HG03060 (cell line): ENCODE results near the gene FBXL16.

Experiments
- ATAC-seq: cut with Tn5 transposase; IDR thresholded peaks from one replicate; pipeline ENCODE4 v1.9.1; 2021; ENCODE audit warnings: low read depth, moderate number of reproducible peaks; ENCODE audit not compliant: unreplicated experiment

The FBXL16 gene

DNA sequence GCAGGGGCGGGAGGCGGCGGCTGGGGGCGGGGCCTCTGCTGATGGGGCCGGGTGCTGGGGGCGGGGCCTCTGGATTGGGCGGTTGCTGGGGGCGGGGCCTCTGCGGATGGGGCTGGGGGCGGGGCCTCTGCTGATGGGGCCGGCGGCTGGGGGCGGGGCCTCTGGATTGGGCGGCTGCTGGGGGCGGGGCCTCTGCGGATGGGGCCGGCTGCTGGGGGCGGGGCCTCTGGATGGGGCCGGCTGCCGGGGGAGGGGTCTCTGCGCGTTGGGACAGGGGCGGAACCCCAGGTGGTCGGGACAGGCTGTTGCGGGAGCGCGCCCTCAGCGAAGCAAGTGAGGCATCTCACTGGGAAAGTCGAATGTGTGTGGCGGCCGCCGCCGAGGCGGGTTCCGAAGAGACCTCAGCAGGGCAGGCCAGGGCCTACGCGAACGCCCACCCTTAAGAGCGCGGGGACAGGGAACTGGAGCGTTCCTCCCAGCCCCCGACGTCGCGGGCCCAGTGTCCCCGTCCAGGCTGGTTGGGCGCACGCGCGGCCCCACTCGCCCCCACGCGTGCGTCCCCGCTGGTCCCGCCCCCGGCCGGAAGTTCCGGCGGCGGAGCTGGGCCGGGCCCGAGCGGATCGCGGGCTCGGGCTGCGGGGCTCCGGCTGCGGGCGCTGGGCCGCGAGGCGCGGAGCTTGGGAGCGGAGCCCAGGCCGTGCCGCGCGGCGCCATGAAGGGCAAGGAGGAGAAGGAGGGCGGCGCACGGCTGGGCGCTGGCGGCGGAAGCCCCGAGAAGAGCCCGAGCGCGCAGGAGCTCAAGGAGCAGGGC, 25.6 kb downstream of the FBXL16 start, which contains the start of gene STUB1:
Gene STUB1, plus strand, starts transcription at position 597 of the 811 bp plus-strand sequence. Its CDS starts 116 bp downstream, at position 713.
- ATAC-seq = no peak

- ATAC-seq = no peak
Observed at GRCh38 chr16:678858-679813, 26.5 kb downstream of the FBXL16 start.

DNA sequence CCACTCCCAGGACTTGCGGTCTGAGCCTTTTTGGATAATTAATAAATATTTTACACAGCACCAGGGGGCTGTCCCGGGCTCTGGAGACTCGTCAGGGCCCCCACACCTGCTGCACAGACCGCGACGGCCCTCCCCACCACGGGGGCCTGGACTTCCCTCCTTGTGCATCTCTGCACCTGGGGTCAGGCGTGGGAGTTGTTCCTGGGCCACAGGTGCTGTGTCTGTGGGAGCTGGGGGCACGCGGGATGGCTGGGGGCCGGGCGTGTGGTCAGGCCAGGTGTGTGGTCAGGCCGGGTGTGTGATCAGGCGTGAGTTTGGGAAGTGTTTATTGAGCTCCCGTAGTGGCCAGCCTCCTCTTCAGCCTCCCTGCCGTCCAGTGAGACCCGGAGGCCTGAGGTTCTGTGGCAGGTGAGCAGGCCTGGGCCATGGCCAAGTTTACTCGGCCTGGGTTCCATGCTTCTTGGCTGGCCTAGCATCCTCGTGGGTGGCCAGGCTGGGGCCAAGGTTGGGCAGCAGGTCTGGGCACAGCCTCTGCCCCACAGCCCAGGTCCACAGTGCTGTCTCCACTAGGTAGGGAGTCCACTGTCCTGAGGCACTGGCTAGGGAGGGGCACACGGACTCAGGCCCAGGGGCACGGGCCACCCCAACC, 27.3 kb downstream of the FBXL16 start:
- ATAC-seq = no peak

DNA sequence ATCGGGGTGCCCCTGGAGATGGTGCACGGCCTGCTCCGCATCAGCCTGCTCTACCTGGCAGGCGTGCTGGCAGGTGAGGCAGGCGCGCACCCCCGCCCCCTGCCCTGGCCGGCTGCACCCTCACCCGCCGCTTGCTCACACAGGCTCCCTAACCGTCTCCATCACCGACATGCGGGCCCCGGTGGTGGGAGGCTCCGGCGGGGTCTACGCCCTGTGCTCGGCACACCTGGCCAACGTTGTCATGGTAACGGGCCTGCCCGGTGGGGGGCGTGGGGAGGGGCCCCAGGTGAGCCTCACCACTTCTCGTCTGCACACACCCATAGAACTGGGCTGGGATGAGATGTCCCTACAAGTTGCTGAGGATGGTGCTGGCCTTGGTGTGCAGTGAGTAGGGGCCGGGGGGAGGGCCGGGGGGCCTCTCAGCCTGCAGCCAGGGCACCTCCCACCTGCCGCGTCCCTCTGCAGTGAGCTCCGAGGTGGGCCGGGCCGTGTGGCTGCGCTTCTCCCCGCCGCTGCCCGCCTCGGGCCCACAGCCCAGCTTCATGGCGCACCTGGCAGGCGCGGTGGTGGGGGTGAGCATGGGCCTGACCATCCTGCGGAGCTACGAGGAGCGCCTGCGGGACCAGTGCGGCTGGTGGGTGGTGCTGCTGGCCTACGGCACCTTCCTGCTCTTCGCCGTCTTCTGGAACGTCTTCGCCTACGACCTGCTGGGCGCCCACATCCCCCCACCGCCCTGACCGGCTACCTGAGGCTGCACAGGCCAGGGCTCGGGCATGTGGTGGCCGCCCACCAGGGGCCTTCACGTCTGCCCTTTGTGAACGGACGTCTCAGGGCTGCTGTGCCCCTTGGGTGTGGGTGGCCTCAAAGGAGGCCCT, 28.0 kb downstream of the FBXL16 start:
- ATAC-seq = no peak

DNA sequence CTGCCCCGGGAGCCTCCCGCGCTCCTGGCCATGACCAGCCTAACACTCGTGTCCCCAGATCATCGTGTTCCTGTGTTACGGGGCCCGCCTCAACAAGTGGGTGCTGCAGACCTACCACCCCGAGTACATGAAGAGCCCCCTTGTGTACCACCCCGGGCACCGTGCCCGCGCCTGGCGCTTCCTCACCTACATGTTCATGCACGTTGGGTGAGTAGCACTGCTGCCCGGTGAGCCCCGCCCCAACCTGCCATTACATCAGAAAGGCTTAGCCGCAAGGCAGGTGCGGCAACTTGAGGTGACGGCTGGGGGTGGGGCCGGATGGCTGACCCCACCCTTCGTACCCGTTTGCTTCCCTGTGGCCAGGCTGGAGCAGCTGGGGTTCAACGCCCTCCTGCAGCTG, 28.7 kb downstream of the FBXL16 start:
- ATAC-seq = no peak

DNA sequence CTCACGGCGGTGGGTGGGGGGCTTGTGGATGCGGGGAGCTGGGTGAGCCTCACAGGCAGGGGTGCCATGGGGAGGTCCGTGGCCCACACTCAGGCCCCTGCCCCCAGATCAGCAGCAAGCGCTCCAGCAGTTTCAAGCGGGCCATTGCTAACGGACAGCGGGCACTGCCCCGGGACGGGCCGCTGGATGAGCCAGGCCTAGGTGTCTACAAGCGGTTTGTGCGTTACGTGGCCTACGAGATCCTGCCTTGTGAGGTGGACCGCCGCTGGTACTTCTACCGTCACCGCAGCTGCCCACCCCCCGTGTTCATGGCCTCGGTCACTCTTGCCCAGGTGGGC, 29.1 kb downstream of the FBXL16 start:
- ATAC-seq = no peak

DNA sequence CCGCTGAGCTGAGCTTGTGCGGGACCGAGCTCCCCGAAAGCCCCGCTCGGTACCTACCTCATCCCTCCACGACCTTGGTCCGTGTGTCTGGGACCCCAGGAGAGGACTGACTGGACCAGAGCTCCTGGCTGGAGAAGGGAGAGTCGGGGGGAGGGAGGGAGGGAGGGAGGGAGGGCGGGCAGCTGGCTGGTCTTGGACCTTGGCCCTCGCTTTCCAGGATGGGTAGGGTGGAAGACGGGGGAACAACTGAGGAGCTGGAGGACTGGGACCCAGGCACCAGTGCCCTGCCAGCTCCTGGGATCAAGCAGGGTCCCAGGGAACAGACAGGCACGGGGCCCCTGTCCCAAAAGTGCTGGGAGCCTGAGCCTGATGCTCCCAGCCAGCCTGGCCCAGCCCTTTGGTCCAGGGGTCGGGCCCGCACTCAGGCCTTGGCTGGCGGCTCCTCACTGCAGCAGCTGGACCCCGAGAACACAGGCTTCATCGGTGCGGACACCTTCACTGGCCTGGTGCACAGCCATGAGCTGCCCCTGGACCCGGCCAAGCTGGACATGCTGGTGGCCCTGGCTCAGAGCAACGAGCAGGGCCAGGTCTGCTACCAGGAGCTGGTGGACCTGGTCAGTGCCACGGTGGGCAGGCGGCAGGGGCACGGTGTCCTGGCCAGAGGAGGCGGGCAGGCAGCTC, 29.6 kb downstream of the FBXL16 start:
- ATAC-seq = no peak

DNA sequence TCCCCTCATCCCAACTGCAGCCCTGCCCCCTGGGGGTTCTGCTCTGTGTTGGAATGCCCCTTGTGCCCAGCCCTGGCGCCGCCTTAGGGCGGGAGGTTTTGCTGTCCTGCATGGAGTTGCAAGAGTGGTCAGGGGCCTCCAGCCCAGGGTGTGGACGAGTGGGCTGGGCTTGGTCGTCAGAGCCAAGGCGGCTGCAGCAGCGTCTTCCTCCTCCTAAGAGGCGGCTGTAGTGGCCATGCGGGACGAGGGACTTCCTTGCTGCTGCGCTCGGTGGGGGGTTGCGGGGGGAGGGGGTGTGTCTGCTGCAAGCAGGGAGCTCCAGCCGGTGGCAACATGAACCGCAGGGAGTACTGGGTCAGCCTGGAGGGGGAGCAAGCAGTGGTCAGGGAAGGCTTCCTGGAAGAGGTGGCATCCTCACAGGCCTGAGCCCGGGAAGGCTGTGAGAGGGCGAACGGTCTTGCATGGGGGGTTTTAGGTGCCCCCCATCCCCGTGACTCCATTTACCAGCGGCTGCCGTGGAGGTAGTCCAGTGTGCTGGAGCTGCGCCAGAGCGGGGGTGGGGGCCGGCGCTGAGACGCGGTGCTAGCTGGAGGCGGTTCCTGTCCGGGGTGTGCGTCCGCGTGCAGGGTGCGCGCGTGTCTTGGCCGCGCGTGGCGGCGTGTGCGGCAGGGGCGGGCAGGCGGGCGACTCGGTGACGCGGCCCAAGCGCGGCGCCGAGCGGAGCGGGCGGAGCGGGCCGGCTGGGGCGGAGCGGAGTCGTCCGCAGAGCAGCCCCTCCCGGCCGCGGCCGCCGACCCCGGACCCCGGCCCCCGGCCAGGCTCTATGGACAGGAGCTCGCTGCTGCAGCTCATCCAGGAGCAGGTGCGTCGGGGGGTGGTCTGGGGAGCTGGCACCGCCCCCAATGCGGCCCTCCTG, 30.4 kb downstream of the FBXL16 start, which contains the start of gene RHBDL1:
Gene RHBDL1, plus strand, starts transcription at position 704 of the 916 bp plus-strand sequence. Its CDS starts 120 bp downstream, at position 824.
- ATAC-seq = no peak

- no peak for ATAC-seq
Observed at GRCh38 chr16:674214-674881, 31.3 kb downstream of the FBXL16 start.

DNA sequence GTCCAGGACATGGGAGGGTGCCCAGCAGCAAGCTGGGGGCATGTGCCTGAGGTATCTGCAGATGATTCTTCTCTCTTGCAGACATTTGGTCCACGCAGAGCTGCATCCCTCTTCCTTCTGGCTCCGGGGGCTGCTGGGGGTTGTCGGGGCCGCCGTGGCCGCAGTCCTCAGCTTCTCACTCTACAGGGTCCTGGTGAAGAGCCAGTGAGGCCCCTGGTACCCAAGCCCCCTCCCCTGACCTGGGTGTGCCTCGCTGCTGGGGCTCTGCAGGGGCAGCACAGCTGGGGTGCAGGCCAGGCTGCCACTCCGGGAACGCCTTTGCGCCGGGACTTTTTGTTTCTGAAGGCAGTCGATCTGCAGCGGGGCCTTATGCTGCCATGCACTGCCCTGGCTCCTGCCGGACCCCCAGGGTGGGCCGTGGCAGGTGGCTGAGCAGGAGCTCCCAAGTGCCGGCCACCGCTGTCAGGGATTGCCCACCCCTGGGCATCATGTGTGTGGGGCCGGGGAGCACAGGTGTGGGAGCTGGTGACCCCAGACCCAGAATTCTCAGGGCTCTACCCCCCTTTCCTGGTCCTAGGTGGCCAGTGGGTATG, 32.1 kb downstream of the FBXL16 start:
- ATAC-seq = no peak

DNA sequence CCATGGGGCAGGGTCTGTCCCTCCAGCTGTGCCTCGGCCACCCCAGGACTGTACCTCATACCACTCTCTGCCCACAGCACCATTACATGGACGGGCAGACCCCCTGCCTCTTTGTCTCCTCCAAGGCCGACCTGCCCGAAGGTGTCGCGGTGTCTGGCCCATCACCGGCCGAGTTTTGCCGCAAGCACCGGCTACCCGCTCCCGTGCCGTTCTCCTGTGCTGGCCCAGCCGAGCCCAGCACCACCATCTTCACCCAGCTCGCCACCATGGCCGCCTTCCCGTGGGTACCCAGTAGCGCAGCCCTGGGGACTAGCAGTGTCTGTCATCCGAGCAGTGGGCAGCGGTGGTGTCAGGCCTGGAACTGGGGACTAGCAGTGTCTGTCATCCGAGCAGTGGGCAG, 32.8 kb downstream of the FBXL16 start:
- ATAC-seq = no peak

DNA sequence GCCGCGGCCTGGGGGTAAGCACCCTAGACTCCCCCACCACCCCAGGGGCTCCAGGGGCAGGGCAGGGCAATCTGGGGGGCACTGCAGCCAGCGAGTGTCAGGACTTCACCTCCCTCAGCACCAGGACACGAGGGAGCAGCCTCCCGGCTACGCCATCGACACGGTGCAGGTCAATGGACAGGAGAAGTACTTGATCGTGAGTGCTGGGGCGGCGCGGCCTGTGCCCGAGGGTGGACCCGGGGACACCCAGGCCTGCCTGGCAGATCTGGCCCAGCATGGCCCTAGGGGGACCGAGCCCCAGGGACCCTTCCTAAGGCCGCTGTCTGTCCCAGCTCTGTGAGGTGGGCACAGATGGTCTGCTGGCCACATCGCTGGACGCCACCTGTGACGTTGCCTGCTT, 33.2 kb downstream of the FBXL16 start:
- ATAC-seq = no peak

DNA sequence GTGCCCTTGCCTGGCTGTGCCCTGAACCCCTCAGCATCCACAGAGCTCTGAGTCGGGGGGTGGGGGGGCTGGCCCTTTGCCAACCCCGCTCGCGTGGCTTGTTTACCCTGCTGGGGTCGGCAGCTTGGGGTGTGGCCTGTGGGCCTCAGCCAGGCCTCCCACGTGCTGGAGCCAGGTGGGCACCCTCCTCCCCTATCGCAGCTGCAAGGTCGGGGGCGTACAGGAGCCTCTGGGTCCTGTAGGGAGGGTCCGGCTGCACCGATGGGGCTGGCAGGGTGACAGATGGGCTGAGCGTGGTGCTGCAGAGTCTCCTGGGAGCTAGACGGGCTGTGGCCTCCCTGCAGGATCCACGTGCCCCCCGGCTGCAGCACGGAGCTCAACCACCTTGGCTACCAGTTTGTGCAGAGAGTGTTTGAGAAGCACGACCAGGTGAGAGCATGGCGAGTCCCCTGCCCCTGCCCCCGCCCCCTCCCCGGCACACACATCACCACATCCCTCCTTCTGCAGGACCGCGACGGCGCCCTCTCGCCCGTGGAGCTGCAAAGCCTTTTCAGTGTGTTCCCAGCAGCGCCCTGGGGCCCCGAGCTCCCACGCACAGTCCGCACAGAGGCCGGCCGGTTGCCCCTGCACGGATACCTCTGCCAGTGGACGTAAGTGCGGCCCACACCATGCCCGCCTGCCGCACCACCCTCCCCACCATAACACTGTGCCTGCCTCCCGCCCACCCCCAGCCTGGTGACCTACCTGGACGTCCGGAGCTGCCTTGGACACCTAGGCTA, 34.1 kb downstream of the FBXL16 start:
- ATAC-seq = no peak

- ATAC-seq = no peak
Observed at GRCh38 chr16:670485-671352, 34.9 kb downstream of the FBXL16 start.

GRCh38 chr16:669666-670065, 35.9 kb downstream of the FBXL16 start:
- ATAC-seq = no peak
